PFSK-1 (cell line): ENCODE data around the gene HMOX1.

ENCODE experiments used
- POLR2AphosphoS5 ChIP-seq: IDR thresholded peaks from 2 replicates; pipeline ENCODE4 v1.6.1; 2012; ENCODE audit warnings: low read depth, mild to moderate bottlenecking, control low read depth, low read length, moderate library complexity
- REST ChIP-seq, 2 experiments: IDR thresholded peaks; 2 replicates each; pipeline versions ENCODE4 v1.6.1 to v1.8.0; 2011 to 2012; ENCODE audit warnings: low read depth in 2 of 2, low read length in 2 of 2, control low read depth in 1 of 2, inconsistent platforms in 1 of 2, mild to moderate bottlenecking in 1 of 2, moderate library complexity in 1 of 2; ENCODE audit not compliant: insufficient read depth in 1 of 2

DNA sequence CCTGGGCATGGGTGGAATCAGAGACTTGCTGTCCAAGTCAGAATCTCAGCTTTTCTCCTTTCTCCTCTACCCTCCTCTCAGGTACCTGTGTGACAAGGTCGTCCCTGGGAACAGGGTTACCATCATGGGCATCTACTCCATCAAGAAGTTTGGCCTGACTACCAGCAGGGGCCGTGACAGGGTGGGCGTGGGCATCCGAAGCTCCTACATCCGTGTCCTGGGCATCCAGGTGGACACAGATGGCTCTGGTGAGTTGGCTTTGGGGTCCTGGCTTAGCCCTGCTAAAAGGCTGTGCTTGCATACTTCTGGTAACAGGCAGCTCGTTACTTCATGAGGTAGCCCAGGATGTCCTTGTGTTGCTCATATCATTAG is 29.8 kb downstream of the HMOX1 start:
- no peak for TF ChIP-seq POLR2AphosphoS5
- no peak for TF ChIP-seq REST (IDR thresholded peaks at IDR 0.05; ENCODE audit: insufficient read depth in 1 of 2, low read depth in 2 of 2, low read length in 2 of 2)
